ENCODE data around the gene MYO19. TPM values are rescaled to one million over a fixed set of nuclear protein-coding genes. Genes with fewer than 3 reads are reported as not detected.
"Not testable (repeated sequence)": the region's sequence is repeated elsewhere in the genome, so short reads cannot be mapped to it uniquely, and the experiment has no call there.

MYO19 gene
- total RNA-seq, 1 donor from 2014 or later: 12.7 TPM

- no peak for ATAC-seq (ENCODE audit: poor library complexity)
- DNase-seq: no peak
- intact Hi-C loops (cut with DNase I): loop anchor here (10.0 kb wide), 1 partner anchor 56 kb away; the partner anchor contains the start of gene ZNHIT3
Measured at GRCh38 chr17:36540696-36541095, 6.0 kb upstream of the MYO19 start.

GRCh38 chr17:36535669-36536081 lies 1.0 kb upstream of the MYO19 start:
- intact Hi-C loops (cut with DNase I): no loop called here
- ATAC-seq (ENCODE audit: poor library complexity) (no peak), DNase-seq (no peak)

GRCh38 chr17:36533935-36534839 lies 481 bp downstream of the MYO19 start:
- DNase-seq (peak; percentile 80), ATAC-seq (ENCODE audit: poor library complexity) (peak; percentile 58)
- intact Hi-C loops (cut with DNase I): no loop called here

GRCh38 chr17:36532435-36532975 lies 2.2 kb downstream of the MYO19 start:
- DNase-seq: no peak
- ATAC-seq (ENCODE audit: poor library complexity): no peak
- intact Hi-C loops (cut with DNase I): no loop called here

- DNase-seq (no peak), ATAC-seq (ENCODE audit: poor library complexity) (no peak)
- intact Hi-C loops (cut with DNase I): no loop called here
Measured at GRCh38 chr17:36529121-36529520, 5.5 kb downstream of the MYO19 start.

- ATAC-seq (ENCODE audit: poor library complexity) (no peak), DNase-seq (no peak)
- intact Hi-C loops (cut with DNase I): no loop called here
Measured at GRCh38 chr17:36527621-36528250, 6.9 kb downstream of the MYO19 start.

GRCh38 chr17:36525888-36526287 lies 8.8 kb downstream of the MYO19 start:
- intact Hi-C loops (cut with DNase I): no loop called here
- ATAC-seq (ENCODE audit: poor library complexity): no peak
- DNase-seq: no peak

- no peak for ATAC-seq (ENCODE audit: poor library complexity)
- intact Hi-C loops (cut with DNase I): no loop called here
- no peak for DNase-seq
Measured at GRCh38 chr17:36525113-36525512, 9.6 kb downstream of the MYO19 start.

GRCh38 chr17:36524428-36524876 lies 10.2 kb downstream of the MYO19 start:
- no peak for ATAC-seq (ENCODE audit: poor library complexity)
- intact Hi-C loops (cut with DNase I): no loop called here
- no peak for DNase-seq

- DNase-seq (no peak), ATAC-seq (ENCODE audit: poor library complexity) (no peak)
- intact Hi-C loops (cut with DNase I): no loop called here
Measured at GRCh38 chr17:36523113-36523512, 11.6 kb downstream of the MYO19 start.

GRCh38 chr17:36515837-36516236 lies 18.8 kb downstream of the MYO19 start:
- intact Hi-C loops (cut with DNase I): no loop called here
- DNase-seq (no peak), ATAC-seq (ENCODE audit: poor library complexity) (no peak)

- DNase-seq: no peak
- ATAC-seq (ENCODE audit: poor library complexity): no peak
- intact Hi-C loops (cut with DNase I): no loop called here
Measured at GRCh38 chr17:36514856-36515255, 19.8 kb downstream of the MYO19 start.

- DNase-seq (no peak), ATAC-seq (ENCODE audit: poor library complexity) (no peak)
- intact Hi-C loops (cut with DNase I): no loop called here
Measured at GRCh38 chr17:36512641-36513040, 22.0 kb downstream of the MYO19 start.

- intact Hi-C loops (cut with DNase I): no loop called here
- no peak for ATAC-seq (ENCODE audit: poor library complexity)
- DNase-seq: no peak
Measured at GRCh38 chr17:36511216-36511615, 23.5 kb downstream of the MYO19 start.

GRCh38 chr17:36510636-36511035 lies 24.0 kb downstream of the MYO19 start:
- intact Hi-C loops (cut with DNase I): no loop called here
- DNase-seq (no peak), ATAC-seq (ENCODE audit: poor library complexity) (no peak)

GRCh38 chr17:36509272-36509985 lies 25.2 kb downstream of the MYO19 start:
- intact Hi-C loops (cut with DNase I): no loop called here
- no peak for DNase-seq
- no peak for ATAC-seq (ENCODE audit: poor library complexity)

- ATAC-seq (ENCODE audit: poor library complexity); intact Hi-C loops (cut with DNase I); DNase-seq: not testable (repeated sequence)
Measured at GRCh38 chr17:36508439-36508838, 26.2 kb downstream of the MYO19 start.

- intact Hi-C loops (cut with DNase I): no loop called here
- DNase-seq (no peak), ATAC-seq (ENCODE audit: poor library complexity) (no peak)
Measured at GRCh38 chr17:36507266-36507665, 27.4 kb downstream of the MYO19 start.

- intact Hi-C loops (cut with DNase I): no loop called here
- no peak for ATAC-seq (ENCODE audit: poor library complexity)
Measured at GRCh38 chr17:36506831-36507230, 27.8 kb downstream of the MYO19 start.

More at GRCh38 chr17:36506831-36507230, 27.8 kb downstream of the MYO19 start:
- no peak for DNase-seq

Data from Right ventricle myocardium superior (tissue), 1 donor.